ENCODE data around the gene SPNS1. TPM values are rescaled to one million over a fixed set of nuclear protein-coding genes. Genes with fewer than 3 reads are reported as not detected.
A peak's percentile ranks its signal among the peaks of the same experiment; 100 is the strongest.
"Not testable (repeated sequence)": the region's sequence is repeated elsewhere in the genome, so short reads cannot be mapped to it uniquely, and the experiment has no call there.

SPNS1 gene
- polyA plus RNA-seq, 6 donors from 2014 or later = 11.4 to 29.9 (median 19.0) TPM

DNA sequence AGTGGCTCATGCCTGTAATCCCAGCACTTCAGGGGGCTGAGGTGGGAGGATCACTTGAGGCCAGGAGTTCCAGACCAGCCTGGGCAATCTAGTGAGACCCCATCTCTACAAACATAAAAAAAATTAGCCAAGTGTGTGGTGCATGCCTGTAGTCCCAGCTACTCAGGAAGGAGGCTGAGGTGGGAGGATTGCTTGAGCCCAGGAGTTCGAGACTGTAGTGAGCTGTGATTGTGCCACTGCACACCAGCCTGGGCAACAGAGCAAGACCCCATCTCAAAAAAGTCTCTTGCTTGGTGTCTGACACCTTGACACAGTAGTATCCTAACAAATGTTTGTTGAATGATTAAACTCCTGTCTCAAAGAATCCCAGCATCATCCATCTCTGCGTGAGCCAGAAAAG lies 4.9 kb upstream of the SPNS1 start:
- not testable (repeated sequence) for ATAC-seq (ENCODE audit: low read depth in 2 of 2); DNase-seq; H3K36me3 Mint-ChIP-seq; H3K4me3 Mint-ChIP-seq; H3K27me3 Mint-ChIP-seq; H3K9me3 Mint-ChIP-seq
- H3K4me1 Mint-ChIP-seq = peaks cover 7 to 10% (median 9%) of the 10 kb centered on the region in 3 donors
- H3K27ac Mint-ChIP-seq = peak overlapping the region in 1 of 6 donors; percentile 87

- Mint-ChIP-seq H3K9me3 (no peaks in the 10 kb centered on the region), H3K4me3 (peak overlapping the region; percentile 95 to 100 (median 98)), H3K4me1 (peaks cover 28 to 46% (median 38%) of the 10 kb centered on the region in 3 donors), H3K36me3 (peaks cover 4 to 8% of the 10 kb centered on the region in 2 donors), H3K27me3 (no peaks in the 10 kb centered on the region), H3K27ac (peak overlapping the region; percentile 98 to 99 (median 99))
- DNase-seq (no peak), ATAC-seq (ENCODE audit: low read depth in 2 of 2) (peak in 1 of 2 donors; percentile 5)
Observed at GRCh38 chr16:28974007-28974436, 556 bp upstream of the SPNS1 start.

GRCh38 chr16:28975158-28975599 lies 601 bp downstream of the SPNS1 start:
- H3K27me3 Mint-ChIP-seq = no peaks in the 10 kb centered on the region
- H3K36me3 Mint-ChIP-seq = peaks cover 4 to 8% of the 10 kb centered on the region in 2 donors
- peaks cover 28 to 46% (median 38%) of the 10 kb centered on the region in 3 donors for H3K4me1 Mint-ChIP-seq
- no peaks in the 10 kb centered on the region for H3K9me3 Mint-ChIP-seq
- DNase-seq = no peak
- H3K27ac Mint-ChIP-seq = peak overlapping the region; percentile 77 to 99 (median 97)
- no peak for ATAC-seq (ENCODE audit: low read depth in 2 of 2)
- H3K4me3 Mint-ChIP-seq = peak overlapping the region; percentile 95 to 100 (median 98)

GRCh38 chr16:28977703-28978662 lies 3.4 kb downstream of the SPNS1 start:
- peaks cover 30 to 46% (median 38%) of the 10 kb centered on the region in 3 donors for H3K4me1 Mint-ChIP-seq
- ATAC-seq (ENCODE audit: low read depth in 2 of 2) = no peak
- peak overlapping the region in 3 of 6 donors; percentile 21 to 80 (median 30) for H3K27ac Mint-ChIP-seq
- peak; percentile 36 for DNase-seq
- peak overlapping the region in 4 of 8 donors; percentile 25 to 79 (median 58) for H3K4me3 Mint-ChIP-seq
- H3K36me3 Mint-ChIP-seq = peaks cover 4 to 21% of the 10 kb centered on the region in 2 donors
- peaks cover 0 to 4% (median 0%) of the 10 kb centered on the region in 7 donors for H3K9me3 Mint-ChIP-seq
- H3K27me3 Mint-ChIP-seq = no peaks in the 10 kb centered on the region

DNA sequence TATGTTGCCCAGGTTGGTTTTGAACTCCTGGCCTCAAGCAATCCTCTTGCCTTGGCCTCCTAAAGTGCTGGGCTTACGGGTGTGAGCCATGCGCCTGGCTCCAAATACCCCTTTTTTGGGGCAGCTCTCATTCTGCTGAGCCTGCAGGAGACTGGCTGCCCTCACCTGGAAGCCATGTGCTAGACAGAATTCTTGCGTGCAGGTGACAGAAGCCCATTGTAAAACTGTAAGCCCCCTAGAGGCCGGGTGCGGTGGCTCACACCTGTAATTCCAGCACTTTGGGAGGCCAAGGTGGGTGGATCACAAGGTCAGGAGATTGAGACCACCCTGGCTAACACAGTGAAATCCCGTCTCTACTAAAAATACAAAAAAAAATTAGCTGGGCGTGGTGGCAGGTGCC lies 5.8 kb downstream of the SPNS1 start:
- H3K27ac Mint-ChIP-seq = peak overlapping the region in 1 of 6 donors; percentile 89
- not testable (repeated sequence) for H3K27me3 Mint-ChIP-seq; DNase-seq; ATAC-seq (ENCODE audit: low read depth in 2 of 2); H3K9me3 Mint-ChIP-seq; H3K4me3 Mint-ChIP-seq
- H3K4me1 Mint-ChIP-seq = peaks cover 34 to 49% (median 40%) of the 10 kb centered on the region in 3 donors
- H3K36me3 Mint-ChIP-seq = peaks cover 12 to 35% of the 10 kb centered on the region in 2 donors

DNA sequence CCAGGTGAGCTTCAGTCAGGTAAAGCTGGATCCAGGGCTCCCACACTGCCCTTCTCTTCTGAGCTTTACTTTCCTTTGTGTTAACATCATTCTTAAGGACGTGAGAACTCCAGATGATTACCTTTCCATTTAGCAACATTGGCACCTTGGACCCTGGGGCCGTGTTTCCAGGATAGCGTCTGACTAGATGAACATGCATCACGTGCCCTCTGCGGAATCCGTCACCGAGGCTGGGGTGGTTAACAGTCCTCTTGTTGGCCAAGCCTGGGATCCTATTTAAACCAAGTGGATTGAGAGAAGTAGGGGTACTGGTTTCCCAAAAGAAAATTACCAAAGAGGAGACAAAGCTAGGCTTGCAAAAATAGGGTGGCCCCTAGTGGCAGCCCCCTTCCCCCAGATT lies 6.4 kb downstream of the SPNS1 start:
- H3K27me3 Mint-ChIP-seq = peaks cover 0 to 12% (median 7%) of the 10 kb centered on the region in 3 donors
- H3K27ac Mint-ChIP-seq = peak overlapping the region in 1 of 6 donors; percentile 57
- peaks cover 12 to 35% of the 10 kb centered on the region in 2 donors for H3K36me3 Mint-ChIP-seq
- peaks cover 0 to 4% (median 0%) of the 10 kb centered on the region in 7 donors for H3K9me3 Mint-ChIP-seq
- ATAC-seq (ENCODE audit: low read depth in 2 of 2) (no peak), DNase-seq (no peak)
- no peak overlapping the region for H3K4me3 Mint-ChIP-seq
- peaks cover 32 to 49% (median 39%) of the 10 kb centered on the region in 3 donors for H3K4me1 Mint-ChIP-seq

DNA sequence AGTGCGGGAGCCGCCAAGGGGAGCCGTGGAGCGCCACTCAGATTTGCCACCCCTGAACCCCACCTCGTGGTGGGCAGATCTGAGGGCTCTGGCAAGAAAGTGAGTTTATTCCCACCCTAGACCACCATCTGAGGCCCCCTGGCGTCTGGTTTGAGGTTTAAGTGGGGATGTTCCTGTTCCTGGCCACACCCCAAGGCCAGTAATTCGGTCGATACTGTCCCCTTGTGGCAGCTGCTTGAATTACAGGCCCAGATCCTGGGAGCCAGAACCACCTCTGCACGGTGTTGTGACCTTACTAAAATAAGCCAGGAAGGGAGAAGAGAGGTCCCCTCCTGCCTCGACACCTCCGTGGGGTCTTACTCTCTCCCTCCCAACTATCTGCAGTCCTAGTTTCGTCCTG lies 6.9 kb downstream of the SPNS1 start:
- no peak overlapping the region for H3K4me3 Mint-ChIP-seq
- no peak for ATAC-seq (ENCODE audit: low read depth in 2 of 2)
- peaks cover 29 to 47% (median 39%) of the 10 kb centered on the region in 3 donors for H3K4me1 Mint-ChIP-seq
- DNase-seq = no peak
- H3K9me3 Mint-ChIP-seq = peaks cover 0 to 4% (median 0%) of the 10 kb centered on the region in 7 donors
- H3K27ac Mint-ChIP-seq = no peak overlapping the region
- H3K36me3 Mint-ChIP-seq = peaks cover 12 to 35% of the 10 kb centered on the region in 2 donors
- H3K27me3 Mint-ChIP-seq = peaks cover 0 to 12% (median 7%) of the 10 kb centered on the region in 3 donors

DNA sequence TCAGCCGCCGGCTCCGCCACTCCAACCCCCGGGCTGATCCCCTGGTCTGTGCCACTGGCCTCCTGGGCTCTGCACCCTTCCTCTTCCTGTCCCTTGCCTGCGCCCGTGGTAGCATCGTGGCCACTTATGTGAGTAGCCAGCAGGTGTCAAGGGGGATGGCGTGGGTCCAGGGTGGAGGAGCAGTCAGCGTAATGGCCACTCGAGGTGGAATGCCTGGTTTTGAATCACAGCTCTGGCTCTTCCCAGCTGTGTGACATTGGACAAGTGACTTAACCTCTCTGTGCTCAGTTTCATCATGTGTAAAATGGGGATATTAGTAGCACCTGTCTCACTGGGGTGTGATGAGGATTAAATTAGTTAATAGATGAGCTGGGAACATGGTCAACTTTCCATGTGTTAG lies 7.8 kb downstream of the SPNS1 start:
- H3K4me3 Mint-ChIP-seq = no peak overlapping the region
- peaks cover 17 to 42% of the 10 kb centered on the region in 2 donors for H3K36me3 Mint-ChIP-seq
- DNase-seq = no peak
- ATAC-seq (ENCODE audit: low read depth in 2 of 2) = no peak
- H3K4me1 Mint-ChIP-seq = peaks cover 29 to 42% (median 41%) of the 10 kb centered on the region in 3 donors
- no peak overlapping the region for H3K27ac Mint-ChIP-seq
- H3K27me3 Mint-ChIP-seq = peaks cover 4 to 12% (median 7%) of the 10 kb centered on the region in 3 donors
- H3K9me3 Mint-ChIP-seq = peaks cover 4 to 7% (median 5%) of the 10 kb centered on the region in 7 donors

GRCh38 chr16:28982949-28983348 lies 8.4 kb downstream of the SPNS1 start:
- Mint-ChIP-seq H3K4me1 (peaks cover 24 to 37% (median 36%) of the 10 kb centered on the region in 3 donors), H3K27me3 (peaks cover 4 to 12% (median 7%) of the 10 kb centered on the region in 3 donors), H3K36me3 (peaks cover 20 to 48% of the 10 kb centered on the region in 2 donors), H3K27ac (no peak overlapping the region), H3K9me3 (peaks cover 5 to 9% (median 8%) of the 10 kb centered on the region in 7 donors), H3K4me3 (no peak overlapping the region)
- DNase-seq (no peak), ATAC-seq (ENCODE audit: low read depth in 2 of 2) (no peak)

GRCh38 chr16:28983644-28984043 lies 9.1 kb downstream of the SPNS1 start:
- Mint-ChIP-seq H3K36me3 (peaks cover 16 to 42% of the 10 kb centered on the region in 2 donors), H3K4me3 (peak overlapping the region in 4 of 8 donors; percentile 1 to 53 (median 23)), H3K4me1 (peaks cover 17 to 30% (median 29%) of the 10 kb centered on the region in 3 donors), H3K9me3 (peaks cover 5 to 9% (median 8%) of the 10 kb centered on the region in 7 donors), H3K27ac (peak overlapping the region in 1 of 6 donors; percentile 63), H3K27me3 (peaks cover 4 to 12% (median 7%) of the 10 kb centered on the region in 3 donors)
- ATAC-seq (ENCODE audit: low read depth in 2 of 2) (no peak), DNase-seq (no peak)

DNA sequence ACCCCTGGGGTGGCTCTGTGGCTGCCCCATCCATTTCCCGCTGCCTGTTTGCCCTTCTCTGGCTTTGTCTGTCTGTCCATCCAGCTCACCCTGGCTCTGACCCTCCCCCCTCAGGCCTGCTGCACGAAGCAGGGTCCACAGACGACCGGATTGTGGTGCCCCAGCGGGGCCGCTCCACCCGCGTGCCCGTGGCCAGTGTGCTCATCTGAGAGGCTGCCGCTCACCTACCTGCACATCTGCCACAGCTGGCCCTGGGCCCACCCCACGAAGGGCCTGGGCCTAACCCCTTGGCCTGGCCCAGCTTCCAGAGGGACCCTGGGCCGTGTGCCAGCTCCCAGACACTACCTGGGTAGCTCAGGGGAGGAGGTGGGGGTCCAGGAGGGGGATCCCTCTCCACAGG lies 9.5 kb downstream of the SPNS1 start:
- no peak overlapping the region for H3K27ac Mint-ChIP-seq
- ATAC-seq (ENCODE audit: low read depth in 2 of 2) (no peak), DNase-seq (no peak)
- peaks cover 5 to 9% (median 8%) of the 10 kb centered on the region in 7 donors for H3K9me3 Mint-ChIP-seq
- peaks cover 17 to 30% (median 28%) of the 10 kb centered on the region in 3 donors for H3K4me1 Mint-ChIP-seq
- H3K4me3 Mint-ChIP-seq = peak overlapping the region in 4 of 8 donors; percentile 1 to 71 (median 38)
- peaks cover 15 to 40% of the 10 kb centered on the region in 2 donors for H3K36me3 Mint-ChIP-seq
- H3K27me3 Mint-ChIP-seq = peaks cover 4 to 12% (median 7%) of the 10 kb centered on the region in 3 donors

- Mint-ChIP-seq H3K27me3 (peaks cover 4 to 12% (median 7%) of the 10 kb centered on the region in 3 donors), H3K27ac (peak within 1 kb of the TSS in 1 of 6 donors; percentile 56), H3K4me1 (peaks cover 17 to 30% (median 28%) of the 10 kb centered on the region in 3 donors), H3K4me3 (peak within 1 kb of the TSS; percentile 20 to 81 (median 72)), H3K9me3 (peaks cover 5 to 9% (median 8%) of the 10 kb centered on the region in 7 donors), H3K36me3 (peaks cover 15 to 40% of the 10 kb centered on the region in 2 donors)
- DNase-seq = peak; percentile 40
- peak; percentile 87 to 93 for ATAC-seq (ENCODE audit: low read depth in 2 of 2)
Observed at GRCh38 chr16:28984619-28985135, 10.1 kb downstream of the SPNS1 start, which contains the start of gene LAT. LAT (plus strand) TSS chr16:28985052; CDS start chr16:28985418, 366 bp downstream.

Data from naive B cell (primary cell).